HG03558 (cell line): ENCODE data around the gene MCM10.
"Not testable (repeated sequence)": the region's sequence is repeated elsewhere in the genome, so short reads cannot be mapped to it uniquely, and the experiment has no call there.

Source experiments
- ATAC-seq: cut with Tn5 transposase; IDR thresholded peaks from one replicate; pipeline ENCODE4 v1.9.1; 2021; ENCODE audit warnings: moderate number of reproducible peaks; ENCODE audit not compliant: unreplicated experiment; ENCODE audit errors: extremely low read depth

The MCM10 gene

DNA sequence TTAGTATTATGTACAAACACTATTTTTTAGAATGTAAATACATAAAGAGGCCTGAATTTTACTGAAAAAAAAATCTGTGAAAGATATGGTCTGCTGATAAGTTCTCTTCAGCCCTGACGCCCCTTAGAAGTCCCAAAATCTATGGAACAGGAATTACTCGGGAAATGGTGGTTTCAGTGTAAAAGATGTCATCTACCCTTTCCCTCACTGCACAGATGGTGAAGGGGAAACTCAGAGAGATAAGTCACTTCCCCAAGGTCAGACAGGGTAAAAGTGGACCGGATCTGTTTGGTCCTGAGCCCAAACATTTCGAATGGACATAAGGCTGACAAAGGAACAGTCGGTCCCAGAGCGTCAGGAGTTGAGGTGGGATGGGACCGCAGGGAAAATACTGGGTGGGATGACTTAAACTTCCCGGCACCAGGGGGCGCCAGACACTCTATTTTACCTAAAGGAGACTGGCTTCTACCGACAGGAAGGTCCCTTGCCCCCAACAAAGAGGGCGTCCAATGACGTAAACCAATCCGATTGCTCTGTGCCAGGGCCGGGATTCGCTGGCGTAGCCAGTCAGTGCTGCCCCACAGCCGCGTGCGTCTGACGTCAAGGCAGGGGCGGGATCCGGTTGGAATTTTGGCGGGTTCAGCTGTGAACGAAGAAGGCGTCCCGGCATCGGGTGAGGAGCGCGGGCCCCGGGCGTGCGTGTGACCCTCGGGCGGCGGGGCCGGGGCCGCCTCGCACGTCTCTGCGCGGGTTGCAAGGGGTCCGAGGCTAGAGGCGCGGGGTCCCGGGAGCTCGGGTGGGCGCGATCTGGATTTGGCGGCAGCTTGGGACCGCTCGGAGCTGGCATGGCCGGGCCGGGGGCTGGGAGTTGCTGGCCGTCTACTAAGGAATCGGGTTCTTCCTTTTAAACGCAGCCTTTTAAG is at the start of gene MCM10:
TSS of gene MCM10 (plus strand) at position 625 of the 923 bp plus-strand sequence. CDS start 2,645 bp downstream, outside the sequence.
- ATAC-seq = peak; percentile 93

DNA sequence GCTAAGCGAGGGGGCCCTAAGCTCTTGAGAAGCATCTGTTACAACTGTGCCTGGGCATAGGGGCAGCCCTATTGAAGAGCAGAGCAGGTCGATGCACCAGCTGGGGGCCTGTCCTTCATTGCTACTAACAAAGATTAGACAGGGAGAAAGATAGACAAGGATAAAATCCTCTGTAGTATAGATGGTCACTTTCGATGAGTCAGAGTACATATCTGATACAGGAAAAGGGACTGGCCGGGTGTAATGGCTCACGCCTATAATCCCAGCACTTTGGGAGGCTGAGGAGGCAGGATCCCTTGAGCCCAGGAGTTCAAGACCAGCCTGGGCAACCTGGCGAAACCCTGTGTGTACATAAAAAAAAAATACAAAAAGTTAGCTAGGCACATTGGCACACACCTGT is 47.8 kb upstream of the MCM10 start:
- ATAC-seq = no peak

DNA sequence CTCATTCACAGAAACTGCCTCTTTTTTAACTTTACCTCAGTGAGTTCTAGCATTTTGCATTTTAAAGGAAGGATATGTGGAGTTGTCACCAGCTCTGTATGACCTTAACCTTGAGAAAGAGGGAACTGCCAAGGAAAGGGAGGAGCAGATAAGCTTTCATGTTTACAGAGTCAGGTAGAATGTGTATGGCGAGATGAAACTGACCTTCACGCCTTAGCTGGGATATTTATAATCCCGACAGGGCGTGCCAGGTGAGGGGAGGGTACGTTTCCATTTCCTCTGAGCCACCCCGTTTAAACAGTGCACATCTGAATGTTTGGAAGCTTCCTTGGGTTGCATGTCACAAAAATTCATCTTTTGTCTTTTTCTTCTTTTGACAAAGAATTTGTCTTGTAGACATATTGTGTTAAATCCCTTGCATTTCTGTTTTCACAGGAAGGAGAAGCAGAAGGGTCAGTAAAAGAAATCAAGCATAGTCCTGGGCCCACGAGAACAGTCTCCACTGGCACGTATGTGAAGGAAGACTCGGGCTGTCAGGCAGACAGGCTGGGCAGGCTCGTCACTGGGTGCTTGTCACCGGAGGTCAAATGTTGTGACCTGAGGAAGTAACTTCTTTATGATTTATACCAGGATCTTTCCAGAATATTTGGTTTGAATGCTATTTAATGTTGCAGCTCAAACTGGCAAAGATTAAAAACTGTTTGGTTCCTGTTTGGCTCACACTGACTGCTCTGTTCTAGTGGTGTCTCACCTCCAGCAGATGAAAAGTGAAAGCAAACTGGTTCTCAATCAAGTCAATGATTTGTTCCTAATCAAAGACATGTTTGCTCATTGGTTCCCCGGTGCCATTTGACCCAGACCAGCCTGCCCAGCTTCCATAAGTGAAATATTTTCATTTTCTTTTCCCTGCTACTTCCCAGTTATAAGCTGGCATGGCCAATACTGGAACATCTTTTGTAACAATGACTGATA is 45.2 kb upstream of the MCM10 start:
- ATAC-seq = no peak

DNA sequence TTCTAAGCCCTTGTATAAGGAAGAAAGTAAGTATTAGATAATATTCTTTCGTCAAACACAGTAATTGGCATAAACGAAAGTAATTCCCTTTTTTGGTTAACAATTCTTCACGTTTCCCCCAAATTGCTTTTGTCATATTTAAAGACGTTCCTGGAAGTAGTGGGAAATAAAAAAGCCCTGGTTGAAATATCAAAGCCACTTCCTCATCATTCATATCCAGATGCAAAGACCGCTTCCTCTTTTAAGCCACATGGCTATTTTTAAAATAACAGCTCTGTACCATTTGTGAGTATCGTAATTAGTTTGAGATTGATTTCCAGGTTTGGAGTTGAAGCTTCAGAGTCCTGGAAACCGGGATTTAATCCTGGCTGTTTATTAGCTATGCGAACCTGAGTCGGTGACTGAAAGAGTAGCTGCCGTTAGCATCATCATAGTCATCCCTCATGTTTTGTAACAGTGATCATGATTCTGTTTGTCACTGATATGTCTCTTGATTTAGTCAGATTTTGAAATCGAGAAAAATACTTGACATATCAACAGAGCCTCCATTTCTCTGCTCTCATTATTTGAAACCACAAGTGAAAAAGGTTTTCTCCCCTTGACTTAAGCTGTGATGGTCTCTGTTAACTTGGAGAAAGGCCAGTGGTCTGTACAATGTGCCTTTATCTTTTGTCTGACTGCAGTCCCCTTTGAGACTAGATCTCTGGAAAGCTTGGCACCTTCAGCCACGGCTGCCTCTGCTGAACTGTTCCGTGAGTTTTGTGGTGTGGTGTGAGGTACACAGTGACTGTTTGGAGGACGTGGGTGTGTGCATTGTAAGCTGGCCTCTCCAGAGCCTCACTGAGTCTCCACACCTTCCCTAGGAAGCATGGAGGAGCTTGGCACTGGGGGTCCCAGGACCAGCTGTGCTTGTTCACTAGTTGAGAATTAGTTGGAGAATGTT is 43.2 kb upstream of the MCM10 start:
- ATAC-seq = no peak

GRCh38 chr10:13118784-13119410 is 42.5 kb upstream of the MCM10 start:
- no peak for ATAC-seq

- no peak for ATAC-seq
Measured at GRCh38 chr10:13120786-13121499, 40.4 kb upstream of the MCM10 start.

DNA sequence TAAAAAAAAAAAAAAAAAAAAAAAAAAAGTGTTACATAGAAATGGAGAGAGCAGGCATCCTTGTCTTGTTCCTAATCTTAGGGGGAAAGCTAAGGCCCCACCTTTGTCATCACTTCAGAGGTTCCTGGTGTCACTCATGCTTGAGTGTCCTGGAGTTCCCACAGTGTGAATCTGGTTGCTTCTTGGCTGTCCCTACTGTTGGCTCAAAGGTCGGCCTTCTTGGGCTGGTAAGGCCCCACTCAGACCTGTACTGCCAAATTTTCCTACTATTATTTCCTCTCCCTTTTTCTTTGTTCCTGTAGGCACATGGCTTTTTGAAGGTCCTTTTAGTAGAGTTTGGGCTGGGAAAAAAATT is 39.9 kb upstream of the MCM10 start:
- no peak for ATAC-seq

- no peak for ATAC-seq
Measured at GRCh38 chr10:13136651-13137050, 24.7 kb upstream of the MCM10 start.

- ATAC-seq = no peak
Measured at GRCh38 chr10:13139150-13139549, 22.2 kb upstream of the MCM10 start.

DNA sequence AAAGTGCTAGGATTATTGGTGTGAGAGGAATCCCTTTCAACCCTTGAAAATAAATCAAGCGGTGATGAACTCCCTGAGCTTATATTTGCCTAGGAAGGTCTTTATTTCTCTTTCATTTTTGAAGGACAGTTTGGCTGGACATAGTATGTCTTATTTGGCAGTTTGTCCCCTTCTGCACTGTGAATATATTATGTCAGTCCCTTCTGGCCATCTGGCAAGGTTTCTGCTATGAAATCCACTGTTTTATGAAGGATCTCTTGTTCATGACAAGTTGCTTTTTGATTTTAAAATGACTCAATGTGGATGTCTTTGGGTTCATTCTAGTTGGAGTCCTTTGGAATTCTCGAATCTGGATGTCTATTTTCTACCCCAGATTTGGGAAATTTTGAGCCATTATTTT is 21.7 kb upstream of the MCM10 start:
- no peak for ATAC-seq

DNA sequence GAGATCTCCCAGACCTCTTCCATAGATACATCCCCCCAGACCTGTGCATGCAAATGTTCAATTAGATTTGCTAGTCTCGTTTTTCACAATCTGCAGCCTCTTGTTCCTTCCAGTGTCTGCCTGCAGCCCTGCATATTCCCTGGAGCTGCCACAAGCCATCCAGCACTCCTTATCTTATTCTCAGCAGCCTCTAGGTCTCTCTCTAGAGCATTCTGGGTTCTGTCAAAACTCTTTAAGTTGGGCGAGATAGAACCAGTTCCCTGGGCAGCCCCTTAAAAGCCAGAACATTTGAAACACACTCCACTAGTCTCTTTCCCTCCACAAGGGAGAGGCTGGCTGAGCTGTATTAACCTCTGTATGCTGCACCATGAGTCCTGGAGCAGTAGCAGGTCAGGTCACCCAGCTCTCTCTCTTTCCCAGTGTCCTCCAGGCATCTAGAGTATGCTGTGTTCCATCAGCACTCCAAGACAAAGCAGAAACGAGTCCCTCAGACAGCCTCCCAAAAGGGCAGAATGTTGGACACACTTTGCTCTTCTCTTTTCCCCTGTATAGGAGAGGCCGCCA is 20.6 kb upstream of the MCM10 start:
- no peak for ATAC-seq

DNA sequence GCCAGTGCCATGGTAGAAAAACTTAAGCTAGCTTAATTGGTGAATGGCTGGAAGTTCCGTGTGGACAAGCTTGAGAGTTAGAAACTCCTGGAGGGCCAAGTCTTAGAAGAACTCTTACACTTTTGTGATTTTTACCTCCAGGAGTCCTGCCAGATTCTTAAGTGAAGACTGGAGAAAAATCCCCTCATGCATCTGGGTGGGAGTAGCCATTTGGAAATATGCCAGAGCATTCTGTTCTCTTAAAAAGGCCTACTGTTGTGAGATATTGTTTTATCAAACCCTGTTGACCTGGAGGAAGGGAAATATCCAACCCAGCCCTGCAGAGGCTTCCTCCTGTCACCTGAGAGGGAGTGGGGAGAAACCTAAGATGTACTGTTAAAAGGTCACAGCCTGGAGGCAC is 17.6 kb upstream of the MCM10 start:
- ATAC-seq = no peak

GRCh38 chr10:13144814-13145213 is 16.5 kb upstream of the MCM10 start:
- ATAC-seq = no peak

- ATAC-seq = no peak
Measured at GRCh38 chr10:13146379-13146778, 15.0 kb upstream of the MCM10 start.

DNA sequence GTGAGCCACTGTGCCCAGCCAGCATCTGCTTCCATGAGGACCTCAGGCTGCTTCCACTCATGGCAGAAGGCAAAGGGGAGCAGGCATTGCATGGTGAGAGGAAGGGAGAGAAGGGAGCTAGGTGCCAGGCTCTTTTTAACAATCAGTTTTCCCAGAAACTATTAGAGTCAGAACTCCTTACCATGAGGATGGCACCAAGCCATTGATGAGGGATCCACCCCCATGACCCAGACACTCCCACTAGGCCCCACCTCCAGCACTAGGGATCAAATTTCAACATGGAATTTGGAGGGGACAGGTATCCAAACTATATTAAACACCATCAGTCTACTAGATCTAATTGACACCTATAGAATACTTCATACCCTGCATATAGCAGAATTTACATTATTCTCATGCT is 14.2 kb upstream of the MCM10 start:
- ATAC-seq = no peak

- no peak for ATAC-seq
Measured at GRCh38 chr10:13152296-13152695, 9.1 kb upstream of the MCM10 start.

DNA sequence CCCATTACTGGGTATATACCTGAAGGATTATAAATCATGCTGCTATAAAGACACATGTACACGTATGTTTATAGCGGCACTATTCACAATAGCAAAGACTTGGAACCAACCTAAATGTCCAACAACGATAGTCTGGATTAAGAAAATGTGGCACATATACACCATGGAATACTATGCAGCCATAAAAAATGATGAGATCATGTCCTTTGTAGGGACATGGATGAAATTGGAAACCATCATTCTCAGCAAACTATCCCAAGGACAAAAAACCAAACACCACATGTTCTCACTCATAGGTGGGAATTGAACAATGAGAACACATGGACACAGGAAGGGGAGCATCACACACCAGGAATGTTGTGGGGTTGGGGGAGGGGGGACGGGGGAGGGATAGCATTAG is 5.5 kb upstream of the MCM10 start:
- ATAC-seq = not testable (repeated sequence)

- no peak for ATAC-seq
Measured at GRCh38 chr10:13158401-13158800, 3.0 kb upstream of the MCM10 start.

- ATAC-seq = no peak
Measured at GRCh38 chr10:13161857-13162271, 506 bp downstream of the MCM10 start.
